ENCODE data around the gene PRPF19.

The PRPF19 gene

DNA sequence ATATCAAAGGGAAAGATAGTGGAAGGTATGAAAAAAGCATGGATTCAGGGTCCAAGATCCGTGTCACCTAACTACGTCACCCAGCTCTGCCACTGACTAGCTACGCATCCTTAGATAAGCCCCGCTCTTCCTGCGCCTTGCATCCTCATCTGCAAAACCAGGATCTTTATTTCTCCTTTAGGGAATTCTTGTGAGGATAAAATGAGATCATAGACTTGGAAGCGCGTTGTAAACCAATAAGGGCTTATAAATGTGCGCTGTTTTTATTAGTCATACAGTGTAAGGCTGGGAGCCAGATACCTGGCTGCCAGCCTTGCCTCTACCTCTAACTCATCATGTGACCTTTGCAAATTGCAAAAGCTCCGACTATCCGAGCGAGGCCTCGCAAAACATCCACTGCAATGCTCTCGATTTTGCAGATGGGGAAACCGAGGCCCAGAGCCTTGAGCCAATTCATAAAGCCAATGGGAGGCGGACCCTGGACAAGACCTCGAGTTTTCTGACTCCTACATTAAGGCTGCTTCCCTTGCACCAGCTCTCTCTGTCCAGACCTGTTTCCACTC, 753 bp downstream of the PRPF19 start:
- no peak for DNase-seq (ENCODE audit: low read depth)

DNA sequence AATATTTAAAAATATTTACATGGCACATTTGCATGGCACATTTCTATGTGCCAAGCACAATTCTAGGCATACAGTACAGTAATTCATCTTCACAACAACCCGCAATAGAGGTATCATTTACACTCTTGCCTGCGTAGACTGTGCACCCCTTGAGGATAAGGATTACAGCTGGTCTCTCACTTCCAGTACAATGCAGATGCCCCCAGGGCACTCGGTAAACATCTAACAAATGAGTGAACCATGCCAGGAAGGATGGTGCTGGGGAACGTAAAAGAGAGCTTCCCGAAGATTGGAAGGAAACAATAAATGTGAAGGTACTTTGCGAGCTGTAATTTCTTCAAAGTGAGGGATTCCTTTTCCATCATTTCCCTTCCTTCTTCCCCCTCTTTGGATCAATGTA, 1.3 kb downstream of the PRPF19 start:
- no peak for DNase-seq (ENCODE audit: low read depth)

DNA sequence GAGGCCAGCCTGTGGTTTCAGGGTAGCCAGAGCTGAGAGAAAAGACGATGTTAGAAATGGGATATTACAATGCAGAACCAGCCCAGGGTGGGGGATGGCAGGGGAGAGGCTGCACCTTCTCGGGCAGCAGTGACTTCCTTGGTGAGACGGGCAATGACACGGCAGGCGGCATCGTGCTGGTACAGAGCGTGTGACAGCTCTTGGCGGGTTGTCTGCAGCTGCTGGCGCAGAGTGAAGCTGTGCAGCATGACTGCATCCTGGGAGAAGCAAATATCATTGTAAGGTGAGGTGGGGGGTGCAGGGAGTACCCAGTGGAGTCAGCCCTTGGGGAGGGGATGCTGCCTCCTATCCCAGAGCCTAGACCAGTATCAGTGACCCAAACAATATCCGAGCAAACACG, 3.8 kb downstream of the PRPF19 start:
- DNase-seq (ENCODE audit: low read depth): no peak

DNA sequence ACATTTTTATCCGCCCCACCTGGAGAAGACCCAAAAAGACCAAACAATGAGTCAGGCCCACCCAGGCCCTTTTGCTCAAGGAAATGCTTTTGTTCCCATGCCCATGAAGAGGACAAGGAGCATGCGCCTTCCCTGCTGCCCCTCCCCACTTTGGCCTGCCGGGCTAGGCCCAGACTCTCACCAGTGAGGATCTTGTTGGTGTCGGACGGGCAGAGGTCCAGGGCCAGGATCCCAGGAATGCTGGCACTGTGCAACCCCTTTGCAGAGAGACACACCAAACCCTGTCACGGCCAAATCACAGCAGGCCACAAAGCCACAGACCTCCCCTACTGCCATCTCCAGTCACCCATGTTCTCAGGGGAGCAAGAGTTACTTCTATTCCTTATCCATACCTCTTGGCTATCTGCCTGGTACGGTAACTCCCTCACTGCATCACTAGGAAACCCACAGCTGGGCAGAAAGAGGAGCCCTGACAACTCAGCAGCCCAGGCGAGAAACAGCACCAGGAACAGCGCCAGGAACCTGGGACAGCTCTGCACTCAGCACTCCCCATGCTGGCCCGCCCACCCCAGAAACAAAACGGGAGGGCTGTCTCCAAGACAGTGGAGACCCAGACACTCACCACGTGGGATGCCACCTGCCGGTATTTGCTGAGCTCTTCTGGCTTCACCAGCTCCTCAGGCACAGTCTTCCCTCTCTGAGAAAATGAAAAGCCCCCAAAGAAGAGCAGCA, 5.5 kb downstream of the PRPF19 start:
- DNase-seq (ENCODE audit: low read depth): no peak

DNA sequence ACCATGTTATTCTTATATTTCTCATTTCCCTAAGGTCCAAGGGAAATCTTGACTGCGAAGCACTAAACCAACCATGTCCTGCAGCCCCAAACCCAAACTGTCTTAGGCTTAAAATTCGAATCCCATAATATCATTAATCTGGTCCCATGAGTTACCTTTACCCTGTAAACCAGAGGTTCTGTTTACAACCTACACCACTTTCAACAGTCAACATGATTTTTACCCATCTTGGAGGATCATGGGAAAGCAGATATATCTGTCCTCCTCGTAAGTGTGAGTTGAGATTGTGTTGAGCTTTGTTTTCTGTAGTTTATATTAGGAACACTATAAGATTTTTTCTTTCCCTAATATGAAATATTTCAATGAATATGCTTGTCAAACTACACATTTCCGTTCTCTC, 6.4 kb downstream of the PRPF19 start:
- no peak for DNase-seq (ENCODE audit: low read depth)

DNA sequence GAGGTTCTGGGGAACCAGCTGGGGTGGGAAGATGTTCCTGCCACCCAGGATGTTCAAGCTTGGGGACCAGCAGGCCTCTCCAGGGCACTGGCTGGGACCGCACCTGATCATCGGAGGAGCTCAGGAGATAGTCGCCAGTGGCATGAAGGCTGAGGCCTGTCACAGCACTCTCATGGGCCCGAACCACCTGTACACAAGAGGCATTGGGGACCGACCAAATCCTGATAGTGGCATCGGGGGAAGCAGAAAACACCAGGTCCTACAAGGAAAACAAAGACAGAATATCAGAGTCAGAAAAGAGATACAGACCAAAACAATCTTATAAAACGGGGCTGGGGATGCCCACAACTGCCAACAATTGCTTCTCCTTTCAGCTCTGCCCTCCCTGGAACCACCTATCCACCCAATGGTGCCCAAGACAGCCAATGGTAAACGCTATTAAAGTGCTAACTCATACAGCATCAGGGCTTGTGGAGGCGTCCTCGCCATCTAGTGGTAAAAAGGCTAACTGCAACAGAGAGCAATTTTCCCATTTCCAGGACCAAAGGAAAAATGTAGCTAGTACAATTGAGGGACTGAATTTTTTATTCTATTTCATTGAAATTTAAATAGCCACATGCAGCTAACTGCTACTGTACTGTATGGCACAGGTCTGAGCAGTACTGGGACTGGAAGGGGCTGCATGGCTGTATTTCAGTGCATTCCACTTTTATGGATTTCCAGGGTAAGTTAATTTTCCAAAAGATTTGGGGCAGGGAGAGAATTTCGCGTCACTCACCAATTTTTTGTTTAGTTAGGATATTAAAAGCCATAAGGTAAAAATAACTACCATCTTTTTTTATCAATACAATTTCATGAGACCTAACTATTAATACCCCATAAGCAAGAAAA, 7.1 kb downstream of the PRPF19 start:
- DNase-seq (ENCODE audit: low read depth): no peak

DNA sequence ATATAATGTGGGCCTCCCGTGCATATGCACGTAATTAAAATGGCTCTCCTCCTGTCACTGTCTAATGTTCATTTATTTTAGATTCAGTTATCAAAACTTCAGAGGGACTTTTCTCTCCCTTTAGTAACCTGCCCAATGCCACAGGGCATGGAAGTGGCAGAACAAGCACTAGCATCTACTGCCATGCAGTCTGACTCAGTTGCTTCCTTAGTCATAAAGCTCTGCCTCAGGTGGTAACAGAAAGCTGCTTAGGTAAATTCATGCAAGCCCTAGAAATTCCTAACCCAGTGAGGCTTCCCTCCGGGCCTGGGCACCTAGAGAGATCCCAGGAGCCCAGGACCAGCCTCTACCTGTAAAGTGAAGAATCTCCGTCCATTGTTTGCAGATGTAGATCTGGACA, 8.9 kb downstream of the PRPF19 start:
- DNase-seq (ENCODE audit: low read depth): no peak

DNA sequence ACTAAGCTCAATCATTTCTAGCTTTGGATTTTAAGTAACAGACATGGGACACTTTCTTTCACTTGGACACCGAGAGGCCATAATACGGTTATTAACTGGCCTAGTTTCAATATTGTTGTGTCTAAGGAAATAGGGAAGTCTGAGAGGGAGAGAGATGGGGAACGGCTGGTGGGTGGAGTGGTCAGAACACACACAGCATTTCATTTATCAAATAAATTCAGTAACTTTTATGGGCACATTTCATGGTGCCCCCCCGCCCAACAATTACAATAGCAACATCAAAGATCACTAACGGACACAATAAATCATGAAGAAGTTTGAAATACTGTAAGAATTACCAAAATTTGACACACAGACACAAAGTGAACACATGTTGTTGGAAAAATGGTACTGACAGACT, 10.7 kb downstream of the PRPF19 start:
- no peak for DNase-seq (ENCODE audit: low read depth)

DNA sequence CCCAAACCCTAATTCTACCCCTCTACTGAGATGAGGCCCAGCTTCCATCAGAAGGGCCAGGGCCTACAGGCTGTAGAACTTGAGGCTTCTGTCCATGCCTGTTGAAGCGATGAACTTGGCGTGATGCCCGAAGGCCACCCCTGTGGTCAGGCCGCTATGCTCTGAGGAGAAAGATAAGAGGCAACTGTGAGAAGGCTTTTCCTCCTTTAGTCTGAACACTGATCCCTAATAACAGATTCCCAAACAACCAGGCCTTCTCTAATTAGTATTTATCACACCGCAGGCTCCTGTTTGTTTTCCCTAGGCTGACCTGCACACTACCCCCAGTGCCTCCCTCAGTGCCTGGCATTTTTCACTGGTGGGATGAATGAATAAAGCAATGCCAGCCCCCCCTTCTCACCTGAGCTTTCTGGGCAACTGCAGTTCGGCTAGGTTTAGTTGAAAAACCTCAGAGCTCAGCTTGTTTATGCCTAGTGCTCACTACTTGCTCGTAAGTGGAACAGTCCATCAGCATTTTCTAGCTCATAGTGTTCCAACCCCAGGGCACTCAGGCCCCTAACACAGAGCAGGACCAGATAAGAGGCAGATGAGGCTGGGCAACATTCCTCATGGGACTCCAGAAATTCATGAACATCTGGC, 15.2 kb downstream of the PRPF19 start:
- DNase-seq (ENCODE audit: low read depth): peak; percentile 85

DNA sequence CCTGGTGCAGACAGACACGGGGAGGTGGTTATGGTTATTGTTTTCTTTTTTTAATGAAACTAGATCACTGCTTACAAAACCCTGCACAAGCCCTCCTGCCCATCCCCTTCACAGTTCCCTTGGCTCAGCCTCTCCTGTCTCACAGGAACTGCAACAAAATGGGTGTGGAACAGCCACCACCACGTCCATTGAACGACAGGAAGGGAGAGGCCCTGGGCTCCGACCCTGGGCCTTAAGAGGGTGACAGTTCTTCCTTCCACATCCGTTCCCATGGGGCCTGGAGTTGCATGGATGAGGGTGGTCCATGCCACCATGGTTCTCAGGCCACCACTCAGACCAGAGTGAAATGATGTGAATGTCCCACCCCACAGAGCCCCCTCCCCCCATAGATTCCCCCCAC, 15.7 kb downstream of the PRPF19 start:
- DNase-seq (ENCODE audit: low read depth): peak; percentile 68

DNA sequence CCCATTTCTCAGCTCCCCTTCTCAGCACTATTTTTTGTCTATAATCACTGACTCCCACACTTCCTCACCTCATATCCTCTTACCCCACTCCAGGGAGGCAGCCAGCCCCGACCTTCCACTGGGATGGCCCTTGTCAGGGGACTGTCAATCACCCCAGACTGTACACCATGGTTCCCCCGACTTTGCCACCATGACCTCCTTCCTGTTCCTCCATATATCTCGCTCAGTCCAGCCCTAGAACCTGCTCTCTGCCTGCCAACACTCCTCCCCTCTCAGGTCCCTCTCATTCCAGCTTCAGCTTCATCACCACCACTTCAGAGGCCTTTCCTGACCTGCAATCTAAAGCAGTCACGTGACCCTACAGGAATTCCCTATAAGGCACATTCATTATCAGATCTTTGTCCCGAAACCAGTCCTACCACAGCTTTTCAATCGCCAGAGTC, 16.5 kb downstream of the PRPF19 start:
- no peak for DNase-seq (ENCODE audit: low read depth)

DNA sequence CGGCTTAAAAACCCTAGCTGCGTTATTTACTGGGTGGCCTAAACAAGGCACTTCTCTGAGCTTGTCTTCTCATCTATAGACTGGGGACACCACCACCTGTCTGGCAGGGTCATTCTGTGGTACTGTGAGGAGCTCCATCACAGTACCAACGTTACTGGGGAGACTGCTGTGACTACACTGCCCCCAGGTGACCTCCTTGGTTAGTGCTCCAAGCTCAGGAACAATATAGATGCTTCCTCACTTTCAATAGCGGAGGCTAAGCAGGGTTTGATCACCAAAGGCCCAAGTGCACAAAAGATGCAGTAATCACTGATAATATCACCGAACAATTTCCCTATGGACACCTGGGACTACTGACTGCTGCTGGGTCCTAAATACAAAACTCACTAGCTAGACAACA, 18.8 kb downstream of the PRPF19 start:
- no peak for DNase-seq (ENCODE audit: low read depth)

DNA sequence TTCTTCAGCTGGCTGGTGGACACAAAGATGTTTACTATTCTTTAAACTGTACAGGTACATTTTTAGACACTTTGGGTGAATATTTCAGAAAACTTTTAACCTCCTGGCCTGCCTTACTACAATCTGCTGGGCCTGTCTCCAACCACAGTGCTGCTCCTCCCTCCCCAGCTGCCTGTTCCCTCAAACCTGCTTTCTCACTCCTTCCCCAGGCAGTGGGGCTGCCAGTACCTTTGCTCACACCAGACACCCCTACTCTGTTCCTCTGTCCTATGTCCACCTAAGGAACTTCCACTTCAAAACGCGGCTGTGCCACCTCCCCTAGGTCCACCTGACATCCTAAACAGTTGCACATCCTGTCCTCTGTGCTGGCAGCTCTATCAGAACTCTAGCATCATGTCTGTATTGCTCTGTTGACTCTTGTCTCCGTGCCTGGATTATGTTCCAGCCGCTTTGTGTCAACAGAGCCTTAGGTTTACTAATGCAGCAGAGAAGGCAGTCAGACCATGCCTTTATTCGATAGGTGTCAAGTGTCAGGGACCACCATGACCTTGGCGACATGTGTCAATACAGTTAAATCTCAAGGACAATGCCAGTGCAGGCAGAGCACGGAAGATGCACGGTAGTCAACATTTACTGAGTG, 25.6 kb downstream of the PRPF19 start:
- no peak for DNase-seq (ENCODE audit: low read depth)

DNA sequence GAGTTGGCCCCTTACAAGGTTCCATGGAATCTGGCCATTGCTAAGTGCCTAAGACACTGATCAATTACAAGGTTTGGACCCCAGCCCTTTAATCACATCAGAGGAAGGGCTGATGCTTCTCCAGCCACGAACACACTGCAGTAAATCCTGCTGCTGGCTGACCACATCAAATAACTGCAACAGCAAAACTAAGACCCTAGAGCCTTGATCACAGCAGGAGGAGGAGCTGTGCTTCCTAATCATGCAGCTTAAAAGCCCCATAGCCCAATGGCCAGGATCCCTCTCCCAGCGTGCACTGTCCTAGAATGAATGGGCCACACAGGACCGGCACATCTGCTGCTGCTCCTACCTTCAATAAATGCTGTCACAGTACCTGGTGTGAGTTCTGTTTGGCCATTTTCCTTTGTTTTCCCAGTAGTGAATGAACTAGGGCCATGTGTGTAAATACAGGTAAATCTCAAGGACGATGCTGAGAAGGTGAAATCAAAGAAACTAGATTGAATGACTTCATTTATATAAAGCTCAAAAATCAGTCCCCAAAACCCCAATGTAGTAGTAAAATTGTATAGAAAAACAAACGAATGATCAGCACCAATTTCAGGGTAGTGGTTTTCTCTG, 26.3 kb downstream of the PRPF19 start:
- no peak for DNase-seq (ENCODE audit: low read depth)

DNA sequence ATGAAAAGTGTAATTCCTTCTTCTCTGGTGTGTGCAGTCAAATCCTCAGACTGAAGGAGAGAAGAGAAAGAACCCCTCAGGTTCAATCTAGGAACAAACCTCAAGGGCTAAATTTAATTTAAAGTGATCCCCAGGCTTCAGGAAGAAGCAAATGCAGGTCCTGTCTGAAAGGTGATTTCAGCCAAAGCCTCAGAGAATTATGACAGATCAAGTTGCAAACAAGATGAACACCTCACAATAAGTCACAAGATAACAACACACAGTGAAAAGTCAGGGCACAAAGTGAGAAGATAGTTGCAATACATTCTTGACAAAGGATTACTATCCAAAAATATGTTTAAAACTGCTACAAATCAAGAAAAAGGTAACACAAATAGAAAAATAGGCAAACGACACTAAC, 27.3 kb downstream of the PRPF19 start:
- no peak for DNase-seq (ENCODE audit: low read depth)

DNA sequence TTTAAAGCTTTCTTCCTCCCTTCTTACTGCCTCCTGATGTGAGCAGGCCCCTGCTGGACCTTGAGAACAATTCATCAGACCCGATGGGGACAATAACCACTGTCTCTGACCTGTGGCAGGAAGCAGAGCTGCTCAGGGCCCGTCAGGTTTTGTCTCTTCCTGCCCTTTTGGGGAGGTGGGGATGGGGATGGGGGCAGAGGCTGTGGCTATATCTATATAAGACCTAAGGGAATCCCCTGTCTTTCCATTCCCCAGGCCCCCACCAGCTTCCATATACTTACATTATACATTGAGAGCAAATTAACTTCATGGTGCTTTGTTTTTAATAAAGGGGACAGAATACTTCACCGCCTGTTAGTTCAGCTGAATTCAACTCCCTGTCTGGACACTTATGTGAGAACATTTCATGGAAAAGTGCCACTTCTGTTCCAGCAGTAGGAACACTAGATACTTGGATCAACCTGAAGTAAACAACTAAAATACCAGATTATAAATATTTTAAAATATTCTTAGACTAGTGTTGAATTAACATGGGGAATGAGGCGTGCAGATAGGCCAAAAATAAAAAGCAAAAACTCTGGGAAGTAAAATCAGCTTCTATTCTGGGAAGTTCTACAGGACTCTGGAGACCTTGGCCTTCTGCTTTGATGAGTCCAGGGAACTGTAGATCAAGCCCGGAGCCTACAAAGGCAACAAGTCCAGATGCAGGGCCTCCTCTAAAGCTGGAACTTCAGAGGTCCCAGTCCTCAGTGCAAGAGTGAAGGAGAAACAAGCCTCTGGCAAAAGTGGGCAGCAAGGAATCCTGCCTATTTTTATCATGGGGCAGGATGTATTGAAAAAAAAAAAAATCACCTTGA, 27.9 kb downstream of the PRPF19 start:
- no peak for DNase-seq (ENCODE audit: low read depth)

DNA sequence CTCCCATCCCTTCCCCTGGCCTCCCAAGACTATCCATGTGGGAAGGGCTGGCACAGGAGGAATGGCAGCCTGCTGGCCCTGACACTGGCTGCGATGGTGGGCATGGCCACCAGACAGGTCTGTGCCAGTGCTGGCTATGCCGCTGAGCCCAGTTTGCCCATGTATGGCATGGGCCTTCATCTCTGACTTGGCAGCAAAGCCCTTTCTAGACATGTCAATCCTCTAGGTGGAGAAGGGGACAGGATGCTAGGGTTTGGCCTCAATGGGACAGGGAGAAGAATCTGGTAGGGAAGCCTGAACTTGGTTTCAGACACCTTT, 30.3 kb downstream of the PRPF19 start:
- DNase-seq (ENCODE audit: low read depth): no peak

DNA sequence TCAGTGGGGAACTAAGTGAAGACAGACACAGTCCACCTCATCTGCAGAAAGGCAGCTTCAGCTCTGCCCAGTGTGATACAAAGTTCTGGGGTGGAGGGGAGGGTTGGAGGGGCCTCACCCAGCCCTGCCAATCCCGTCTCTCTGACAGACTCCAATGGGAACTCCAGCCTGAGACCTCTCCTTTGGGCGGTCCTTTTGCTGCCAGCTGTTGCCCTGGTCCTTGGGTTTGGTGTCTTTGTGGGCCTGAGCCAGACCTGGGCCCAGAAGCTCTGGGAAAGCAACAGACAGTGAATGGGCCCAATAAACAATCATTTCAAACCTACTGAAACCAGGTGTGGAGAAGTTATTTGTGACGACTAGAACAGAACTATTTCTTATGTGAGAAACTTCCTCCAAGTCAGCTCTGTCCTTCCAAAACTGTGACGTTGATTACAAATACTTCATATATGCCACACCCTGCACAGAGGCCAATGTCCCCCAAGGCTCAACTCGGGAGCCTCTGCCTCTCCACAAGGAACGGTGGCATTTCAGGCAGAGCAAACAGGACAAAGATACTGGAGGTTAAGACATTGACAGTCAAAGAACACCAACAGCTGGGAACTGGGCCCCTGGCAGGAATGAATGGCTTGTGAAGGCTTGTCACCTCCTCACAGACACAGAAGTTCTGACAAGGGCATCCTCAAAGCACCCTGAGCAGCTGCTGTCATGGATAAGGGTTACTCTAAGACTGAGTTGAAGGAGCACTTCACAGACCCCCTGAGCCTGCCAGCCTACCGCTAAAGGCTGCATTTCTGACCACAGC, 30.8 kb downstream of the PRPF19 start:
- no peak for DNase-seq (ENCODE audit: low read depth)

DNA sequence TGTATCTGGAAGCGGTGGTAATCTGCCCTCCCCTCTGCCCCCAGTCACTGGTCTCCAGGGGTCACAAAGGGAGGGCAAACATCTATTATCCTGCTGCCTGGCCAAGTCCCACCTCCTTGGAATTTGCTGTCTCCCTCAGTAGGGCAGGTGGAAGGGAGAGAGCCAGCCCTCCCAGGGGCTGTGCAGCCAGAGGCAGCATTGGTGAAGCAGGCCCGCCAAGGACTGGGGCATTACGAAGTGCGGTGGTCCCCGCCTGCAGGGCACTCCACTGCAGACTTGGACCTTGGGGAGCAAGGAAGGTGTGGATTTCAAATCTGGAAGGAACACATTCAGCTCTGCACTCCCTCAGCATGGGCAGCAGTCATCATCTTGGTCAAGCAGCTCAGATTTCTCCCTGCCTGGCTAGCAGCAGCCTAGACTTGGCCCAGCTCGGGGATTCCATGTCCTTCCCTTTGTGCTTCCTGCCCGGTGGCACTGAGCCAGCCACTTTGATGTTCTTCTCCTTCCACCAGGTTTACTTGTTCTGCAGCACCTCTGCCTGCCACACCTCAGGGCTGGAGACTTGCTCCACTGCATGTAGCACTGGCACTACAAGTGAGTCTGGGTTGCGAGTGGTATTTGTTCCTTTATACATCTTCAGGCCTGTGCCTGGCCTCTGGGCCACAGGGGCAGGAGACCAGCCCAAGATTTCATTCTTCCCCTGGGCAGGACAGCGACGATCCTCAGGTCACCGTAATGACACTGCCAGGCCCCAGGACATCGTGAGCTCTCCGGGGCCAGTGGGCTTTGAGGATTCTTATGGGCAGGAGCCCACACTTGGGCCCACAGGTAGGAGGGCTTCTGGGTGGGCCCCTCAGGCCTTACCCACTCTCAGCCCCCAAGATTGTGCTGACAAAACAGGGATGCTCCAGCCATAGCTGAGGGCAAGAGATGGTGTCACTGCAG, 31.7 kb downstream of the PRPF19 start:
- no peak for DNase-seq (ENCODE audit: low read depth)

Data from CMK (cell line).